8988T (cell line): ENCODE data around the gene ZNF202.
"Not testable (repeated sequence)": the region's sequence is repeated elsewhere in the genome, so short reads cannot be mapped to it uniquely, and the experiment has no call there.

Source experiments
- DNase-seq: peaks from one replicate; pipeline ENCODE4 v3.0.0; 2011

ZNF202 gene

DNA sequence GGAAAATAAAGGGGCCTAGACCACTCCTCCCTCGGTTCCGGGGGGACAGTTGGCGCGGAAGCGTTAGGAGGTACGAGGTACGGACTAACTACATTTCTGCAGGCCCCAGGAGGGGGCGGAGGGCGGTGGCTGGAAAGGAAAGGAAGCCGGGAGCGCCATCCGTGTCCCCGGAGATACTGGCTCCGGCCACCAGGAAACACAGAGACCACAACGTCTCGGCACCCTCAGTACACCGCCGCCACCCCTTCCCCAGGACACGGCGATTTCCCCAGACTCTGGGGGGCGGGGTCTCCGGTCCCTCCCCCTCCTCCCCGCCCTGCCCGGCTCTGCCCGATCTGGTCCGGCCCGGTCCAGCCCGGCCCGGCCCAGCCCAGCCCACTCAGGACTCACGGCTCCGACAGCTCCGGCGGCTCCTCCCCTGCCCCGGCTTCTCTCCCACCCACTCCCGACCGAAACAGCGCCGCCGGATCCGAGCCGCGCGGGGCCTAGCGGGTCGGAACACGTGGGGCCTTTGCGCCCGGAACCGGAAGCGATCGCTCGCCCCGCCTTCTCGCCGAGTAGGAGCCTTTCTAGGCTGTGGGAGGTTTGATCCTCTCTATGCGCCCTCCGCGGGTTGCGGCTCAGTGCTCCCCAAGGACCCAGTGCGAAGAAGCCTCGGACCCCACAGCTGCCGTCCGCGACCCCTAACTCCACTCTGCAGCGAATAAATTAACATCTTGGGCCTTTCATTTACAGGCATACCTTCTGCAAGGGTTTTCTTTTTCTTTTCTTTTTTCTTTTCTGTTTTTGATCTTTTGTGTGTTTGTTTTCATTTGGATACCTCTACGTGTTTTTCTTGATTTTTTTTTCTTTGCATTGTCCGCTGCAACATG is at the start of gene ZNF202:
TSS of gene ZNF202 (minus strand) at position 502 of the 872 bp plus-strand sequence. CDS start 10,772 bp downstream, outside the sequence.
- peak; percentile 57 for DNase-seq

DNA sequence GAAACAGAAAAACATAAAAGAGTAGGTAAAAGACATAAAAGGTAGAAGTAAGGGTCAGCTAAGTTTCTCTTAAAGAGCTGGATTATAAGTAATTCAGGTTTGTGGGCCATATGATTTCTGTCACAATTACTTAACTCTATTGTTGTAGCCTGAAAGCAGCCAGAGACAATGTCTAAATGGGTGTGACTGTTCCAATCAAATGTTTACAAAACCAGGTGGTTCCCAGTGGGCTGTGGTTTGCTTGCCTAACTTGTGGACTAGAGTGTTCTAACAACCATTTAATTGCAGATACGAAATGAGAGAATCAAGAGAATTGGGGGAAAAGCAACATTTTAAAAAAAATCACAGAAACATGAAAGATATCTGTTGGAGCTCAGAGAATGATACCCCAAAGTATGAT is 42.1 kb upstream of the ZNF202 start:
- DNase-seq: no peak

DNA sequence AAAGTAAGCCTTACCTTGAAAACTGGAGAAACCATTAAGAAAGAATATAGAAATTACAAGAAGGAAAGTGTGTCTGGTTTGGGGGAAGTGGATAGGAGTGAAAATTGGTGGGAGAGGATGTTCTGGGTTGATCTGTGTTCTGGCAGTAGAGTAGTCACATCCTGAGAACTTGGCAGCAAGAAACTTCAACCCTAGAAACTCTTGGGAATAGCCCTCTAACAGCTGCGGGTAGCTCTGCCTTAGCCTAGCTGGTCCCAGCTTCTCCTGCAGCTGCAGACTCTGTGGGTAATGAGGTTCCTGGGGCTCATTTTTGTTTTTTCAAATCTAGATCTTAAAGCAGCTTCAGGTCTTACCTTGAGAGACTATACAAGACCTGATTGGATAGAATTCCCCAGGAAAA is 37.1 kb upstream of the ZNF202 start:
- no peak for DNase-seq

DNA sequence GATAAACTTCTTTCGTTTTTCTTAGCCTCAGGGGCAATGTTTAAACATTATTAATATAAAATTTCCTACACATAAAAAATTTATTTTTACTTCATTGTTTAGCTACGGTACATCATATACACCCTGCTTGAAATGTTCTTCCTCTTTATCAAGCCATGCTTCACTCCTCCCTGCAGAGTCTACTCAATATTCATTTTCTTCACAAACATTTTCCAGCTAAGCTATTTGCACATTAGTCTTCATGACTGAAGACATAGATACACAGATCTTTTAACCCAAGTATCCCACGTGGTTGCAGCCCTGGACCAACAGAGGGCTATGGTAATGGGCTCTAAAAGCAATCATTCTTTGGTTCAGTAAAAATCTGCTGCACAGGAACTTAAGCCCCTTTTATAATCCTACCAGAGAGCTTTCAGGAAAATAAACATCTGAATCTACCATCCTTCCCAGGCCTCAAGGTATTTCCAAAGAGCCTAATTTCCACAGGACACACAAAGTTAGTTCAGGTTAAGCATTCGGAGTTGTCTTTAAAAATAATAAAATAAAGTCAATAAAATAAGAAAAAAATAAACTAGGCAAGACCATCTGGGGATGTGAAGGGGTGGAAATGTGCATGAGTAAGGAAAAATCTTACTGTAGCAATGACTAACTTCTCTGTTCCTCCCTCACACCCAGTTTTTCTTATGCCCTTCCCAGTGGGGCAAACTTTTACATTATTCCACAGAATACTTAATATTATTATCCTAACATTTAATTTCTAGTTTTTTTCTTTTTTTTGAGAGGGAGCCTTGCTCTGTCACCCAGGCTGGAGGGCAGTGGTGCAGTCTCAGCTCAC is 34.5 kb upstream of the ZNF202 start:
- DNase-seq: no peak

DNA sequence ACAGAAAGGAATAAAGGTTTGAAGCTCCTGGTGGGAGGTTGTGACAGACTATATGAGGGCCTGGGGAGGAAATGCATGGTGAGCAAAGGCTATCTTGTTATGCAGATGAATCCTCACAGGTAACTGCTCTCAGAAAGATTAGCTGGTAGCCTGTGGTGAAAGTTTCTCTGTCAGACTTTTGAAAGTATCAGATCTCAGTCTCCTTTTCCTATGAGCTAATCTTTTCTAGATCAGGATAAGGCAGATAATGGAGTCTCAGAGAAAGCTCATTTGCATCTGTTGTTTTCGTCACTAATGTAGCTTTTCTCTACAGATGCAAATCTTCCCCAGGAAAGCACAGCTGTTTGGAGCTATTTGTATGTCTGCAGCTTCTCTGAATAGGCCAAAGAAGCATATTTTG is 33.8 kb upstream of the ZNF202 start:
- no peak for DNase-seq

DNA sequence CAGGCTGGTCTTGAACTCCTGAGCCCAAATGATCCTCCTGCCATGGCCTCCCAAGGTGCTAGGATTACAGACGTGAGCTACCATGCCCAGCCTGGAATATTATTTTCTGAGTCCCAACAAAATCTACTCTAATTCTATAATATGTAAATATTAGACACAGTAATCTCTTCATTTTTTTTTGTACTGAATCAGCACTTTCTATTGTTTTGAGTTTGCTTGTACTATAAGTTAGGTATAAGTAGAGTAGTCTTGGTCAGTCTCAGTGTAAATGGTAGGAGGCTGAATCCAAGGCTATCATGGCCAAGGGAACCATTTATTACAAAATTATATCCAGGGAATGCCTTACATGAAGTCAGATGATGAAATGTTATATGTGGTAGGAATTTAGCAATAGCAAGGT is 32.5 kb upstream of the ZNF202 start:
- no peak for DNase-seq

DNA sequence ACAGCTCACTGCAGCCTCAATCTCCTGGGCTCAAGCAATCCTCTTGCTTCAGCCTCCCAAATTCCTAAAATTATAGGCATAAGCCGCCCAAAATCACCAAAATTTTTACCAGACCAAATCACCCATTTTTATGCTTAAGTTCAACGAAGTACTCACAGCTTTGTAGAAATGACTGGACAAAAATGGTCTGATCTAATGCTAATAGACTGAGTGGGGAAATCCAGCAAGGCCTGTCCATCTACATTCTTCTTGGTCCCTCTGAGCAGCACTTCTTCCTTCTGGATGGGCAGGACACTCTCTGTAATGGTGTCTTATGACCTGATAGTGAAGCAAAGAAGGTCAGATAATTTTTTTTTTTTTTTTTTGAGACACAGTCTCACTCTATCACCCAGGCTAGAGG is 31.6 kb upstream of the ZNF202 start:
- no peak for DNase-seq

DNA sequence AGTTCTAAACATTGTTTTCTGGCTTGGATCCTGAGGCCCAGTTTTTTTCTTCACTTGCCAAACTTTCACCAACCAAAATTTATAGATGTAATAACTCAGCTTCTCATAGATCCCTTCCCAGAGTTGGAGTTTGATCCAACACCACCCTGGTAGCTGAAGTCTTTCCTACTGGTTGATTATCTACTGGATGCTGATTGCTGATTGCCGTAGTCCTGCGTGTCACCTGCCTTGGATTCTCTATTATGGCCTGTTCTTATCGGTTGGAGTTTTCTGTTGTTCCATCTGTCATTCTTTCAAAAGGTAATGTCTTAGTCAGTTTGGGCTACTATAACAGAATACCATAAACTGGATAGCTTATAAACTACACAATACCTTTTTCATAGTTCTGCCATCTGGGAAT is 30.2 kb upstream of the ZNF202 start:
- DNase-seq: no peak

DNA sequence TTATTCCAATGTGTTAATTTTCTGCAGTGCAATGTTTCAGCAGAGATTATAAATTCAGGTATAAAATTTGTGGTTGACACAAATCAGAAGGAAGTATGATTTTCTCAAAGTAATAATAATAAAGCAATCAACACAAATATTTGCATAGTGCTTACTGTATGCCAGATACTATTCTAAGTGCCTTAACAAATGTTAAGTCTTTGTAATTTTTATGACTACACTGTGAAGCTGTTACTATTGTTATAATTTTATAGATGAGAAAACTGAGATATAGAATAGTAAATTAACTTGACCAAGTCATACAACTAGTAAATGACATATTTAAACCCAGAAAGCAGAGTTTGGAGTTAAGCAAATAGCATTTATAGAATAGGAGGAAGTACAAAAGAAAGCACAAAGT is 29.3 kb upstream of the ZNF202 start:
- DNase-seq: no peak

DNA sequence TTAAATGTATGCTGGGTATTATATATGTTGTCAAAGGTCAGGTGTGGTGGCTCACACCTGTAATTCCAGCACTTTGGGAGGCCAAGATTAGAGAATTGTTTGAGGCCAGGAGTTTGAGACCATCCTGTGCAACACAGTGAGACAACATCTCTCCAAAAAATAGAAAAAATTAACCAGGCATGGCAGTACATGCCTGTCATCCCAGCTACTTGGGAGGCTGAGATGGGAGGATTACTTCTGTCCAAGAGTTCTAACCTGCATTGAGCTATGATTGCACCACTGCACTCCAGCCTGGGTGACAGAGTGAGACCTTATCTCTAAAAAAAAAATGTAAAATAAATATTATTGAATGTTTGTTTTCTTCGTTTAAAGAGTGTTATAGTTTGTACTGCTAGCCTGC is 24.1 kb upstream of the ZNF202 start:
- DNase-seq: no peak

DNA sequence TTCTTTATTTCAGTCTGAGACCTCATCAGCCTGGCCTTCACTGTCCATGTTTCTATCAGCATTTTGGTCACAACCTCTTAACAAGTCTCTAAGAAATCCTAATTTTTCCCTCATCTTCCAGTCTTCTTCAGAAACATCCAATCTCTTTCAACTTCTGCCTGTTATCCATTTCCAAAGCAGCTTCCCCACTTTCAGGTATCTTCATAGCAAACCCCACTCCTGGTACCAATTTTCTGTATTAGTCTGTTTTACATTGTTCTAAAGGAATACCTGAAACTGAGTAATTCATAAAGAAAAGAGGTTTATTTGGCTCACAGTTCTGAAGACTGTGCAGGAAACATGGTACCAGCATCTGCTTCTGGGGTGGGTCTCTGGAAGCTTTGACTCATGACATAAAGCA is 21.0 kb upstream of the ZNF202 start:
- no peak for DNase-seq

DNA sequence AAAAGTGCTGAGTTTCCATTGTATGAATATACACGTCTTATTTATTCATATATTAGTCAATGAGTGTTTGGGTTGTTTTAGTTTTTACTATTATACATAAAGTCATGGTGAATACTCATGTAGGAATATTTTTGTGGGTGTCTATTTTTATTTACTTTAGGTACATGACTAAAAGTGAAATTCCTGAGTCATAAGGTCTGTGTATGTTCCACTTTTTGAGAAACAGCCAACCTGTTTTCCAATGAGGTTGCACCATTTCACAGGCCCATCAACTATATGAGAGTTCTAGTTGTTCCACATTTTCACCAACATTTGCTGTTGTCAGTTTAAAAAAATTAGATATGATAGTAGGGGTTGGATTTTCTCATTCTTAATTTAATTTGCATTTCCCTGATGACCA is 19.4 kb upstream of the ZNF202 start:
- no peak for DNase-seq

DNA sequence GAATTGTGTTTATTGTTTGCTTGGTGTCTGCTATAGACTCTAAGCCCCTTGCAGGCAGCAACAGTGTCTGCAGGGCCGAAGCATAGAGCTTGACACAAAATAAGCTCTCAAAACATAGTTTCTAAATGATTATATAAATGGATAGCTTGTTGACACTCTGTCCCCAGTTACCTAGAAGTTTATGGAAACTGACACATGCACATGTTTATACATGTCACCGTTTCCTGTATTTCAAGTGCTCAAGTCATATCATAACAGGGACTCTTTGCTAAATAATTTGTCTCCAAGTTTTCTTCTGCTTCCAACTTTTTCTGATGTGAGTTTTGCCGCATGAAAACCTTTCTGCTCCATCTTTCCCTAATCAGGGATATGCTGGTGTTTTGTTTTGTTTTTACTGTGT is 16.5 kb upstream of the ZNF202 start:
- DNase-seq: no peak

DNA sequence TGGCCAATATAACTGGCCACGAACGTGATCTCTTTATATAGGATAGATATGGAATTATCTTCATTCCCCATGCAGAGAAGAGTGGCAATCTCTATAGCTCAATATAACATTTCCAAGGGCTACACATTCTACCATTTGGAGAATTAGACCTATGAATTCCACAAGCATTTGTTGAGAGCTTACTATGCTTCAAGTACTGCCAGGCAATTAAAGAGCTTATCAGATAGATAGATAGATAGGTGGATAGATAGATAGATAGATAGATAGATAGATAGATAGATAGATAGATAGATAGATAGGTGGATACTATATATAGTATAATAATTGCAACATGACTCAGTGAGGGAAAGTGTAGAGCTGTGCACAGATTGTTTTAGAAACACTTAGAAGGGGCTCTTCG is 14.4 kb upstream of the ZNF202 start:
- DNase-seq: no peak

DNA sequence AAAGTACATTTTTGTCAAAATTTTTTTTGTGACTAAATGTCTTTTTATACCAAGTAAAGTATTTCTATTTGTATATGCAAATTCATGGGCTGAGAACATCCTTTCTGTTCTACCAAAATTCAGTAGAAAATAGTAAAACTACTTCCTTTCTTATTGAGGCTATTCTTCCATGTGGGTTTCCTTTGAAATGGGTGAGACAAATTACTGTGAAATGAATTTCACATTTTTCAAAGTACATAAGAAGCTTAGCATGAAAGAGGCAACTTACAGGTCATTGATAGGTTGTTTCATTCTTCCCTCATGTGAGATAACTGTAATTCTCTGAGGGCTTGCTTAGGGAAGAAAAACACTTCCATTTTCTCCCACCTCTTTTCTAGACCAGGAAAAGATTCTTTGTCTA is 13.9 kb upstream of the ZNF202 start:
- no peak for DNase-seq

DNA sequence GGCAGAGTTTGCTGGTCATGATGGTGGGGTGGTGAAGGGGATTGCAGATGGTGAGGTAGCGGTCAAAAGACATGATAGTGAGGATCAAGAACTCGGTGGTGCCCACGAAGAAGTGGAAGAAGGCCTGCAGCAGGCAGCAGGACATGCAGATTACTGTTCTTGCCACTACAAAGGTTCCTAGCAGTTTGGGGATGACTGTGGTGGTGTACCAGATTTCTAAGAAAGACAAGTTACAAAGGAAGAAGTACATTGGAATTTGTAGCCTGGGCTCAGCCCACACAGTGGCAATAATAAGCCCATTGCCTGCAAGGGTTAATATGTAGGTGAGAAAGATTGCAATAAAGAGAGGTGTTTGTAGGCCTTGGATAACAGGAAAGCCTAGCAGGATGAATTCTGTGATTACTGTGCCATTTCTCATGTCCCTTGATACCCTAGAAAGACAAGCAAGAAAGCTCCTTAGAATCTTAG is 12.7 kb upstream of the ZNF202 start, which contains the start of gene OR6X1:
TSS of gene OR6X1 (minus strand) at position 418 of the 468 bp plus-strand sequence. CDS start at position 418, 0 bp downstream.
- no peak for DNase-seq

DNA sequence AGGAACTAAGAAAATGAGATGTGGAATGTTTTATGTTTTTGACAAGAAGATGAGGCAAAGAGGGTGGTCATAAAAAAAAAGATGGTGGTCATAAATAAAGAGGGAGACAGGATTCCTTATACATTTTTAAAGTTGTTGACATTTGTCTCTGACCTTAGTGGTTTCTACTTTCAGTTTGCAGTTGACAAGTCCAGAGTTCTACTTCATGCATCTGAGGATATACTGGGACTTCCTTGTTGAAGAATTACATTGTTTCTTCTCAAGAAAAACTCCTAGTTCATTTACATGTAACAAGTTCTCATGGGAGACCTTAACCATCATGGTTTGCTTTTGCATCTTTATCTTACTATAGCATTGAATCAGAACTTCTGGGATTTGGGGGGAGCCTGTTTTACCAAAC is 11.7 kb upstream of the ZNF202 start:
- DNase-seq: no peak

DNA sequence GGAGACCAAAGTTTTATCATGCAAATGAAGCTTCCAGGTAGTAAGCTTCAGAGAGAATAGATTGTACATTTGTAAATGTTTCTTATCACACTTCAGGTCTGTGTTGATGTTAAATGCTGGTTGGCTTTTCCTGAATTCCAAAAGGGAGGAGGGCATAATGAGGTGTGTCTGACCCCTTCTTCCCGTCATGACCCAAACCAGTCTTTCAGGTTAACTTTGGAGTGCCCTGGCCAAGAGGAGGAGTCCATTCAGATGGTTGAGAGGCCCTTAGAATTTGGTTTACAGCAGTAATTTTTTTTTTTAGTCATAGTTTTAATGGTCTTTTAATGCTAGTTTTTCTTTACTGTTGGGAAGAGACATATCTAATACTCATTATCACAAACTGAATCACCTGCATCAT is 10.3 kb upstream of the ZNF202 start:
- no peak for DNase-seq

DNA sequence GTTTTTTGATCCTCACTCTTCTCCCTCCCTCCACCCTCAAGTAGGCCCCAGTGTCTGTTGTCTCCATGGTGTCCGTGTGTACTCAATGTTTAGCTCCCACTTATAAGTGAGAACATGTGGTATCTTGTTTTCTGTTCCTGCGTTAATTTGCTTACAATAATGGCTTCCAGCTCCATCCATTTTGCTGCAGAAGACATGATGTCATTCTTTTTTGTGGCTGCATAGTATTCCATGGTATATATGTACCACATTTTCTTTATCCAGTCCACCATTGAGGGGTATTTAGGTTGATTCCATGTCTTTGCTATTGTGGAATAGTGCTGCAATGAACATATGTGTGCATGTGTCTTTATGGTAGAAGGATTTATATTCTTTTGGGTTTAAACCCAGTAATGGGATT is 6.9 kb upstream of the ZNF202 start:
- DNase-seq: not testable (repeated sequence)

DNA sequence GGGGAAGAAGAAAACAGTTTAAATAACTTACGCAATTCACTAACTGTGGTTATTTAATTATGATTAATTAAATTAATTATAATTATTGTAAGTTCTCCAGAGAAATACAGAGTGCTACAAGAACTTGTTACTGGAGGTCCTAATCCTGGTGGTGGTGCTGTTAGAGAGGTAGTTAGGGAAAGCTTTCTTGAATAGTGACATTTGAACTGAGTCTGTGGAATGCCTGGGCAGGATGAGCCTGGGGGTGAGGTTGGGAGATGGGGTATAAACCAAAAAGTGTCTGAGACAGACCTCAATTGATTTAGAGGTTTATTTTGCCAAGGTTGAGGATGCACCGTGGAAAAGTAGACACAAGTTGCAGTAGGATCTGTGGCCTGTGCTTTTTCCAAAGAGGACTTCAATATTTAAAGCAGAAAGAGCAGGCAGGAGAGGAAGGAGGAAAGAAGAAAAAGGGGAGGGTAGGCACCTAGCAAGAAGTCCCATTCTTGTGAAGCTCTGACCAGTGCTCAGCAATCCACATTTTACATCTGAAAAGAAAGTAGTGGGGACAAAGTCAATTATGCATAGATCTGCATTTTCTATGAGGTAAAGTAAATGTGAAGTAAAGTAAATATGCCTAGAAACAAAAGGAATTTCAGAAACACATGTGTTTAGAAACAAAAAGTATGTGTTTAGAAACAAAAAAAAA is 4.4 kb upstream of the ZNF202 start:
- no peak for DNase-seq

DNA sequence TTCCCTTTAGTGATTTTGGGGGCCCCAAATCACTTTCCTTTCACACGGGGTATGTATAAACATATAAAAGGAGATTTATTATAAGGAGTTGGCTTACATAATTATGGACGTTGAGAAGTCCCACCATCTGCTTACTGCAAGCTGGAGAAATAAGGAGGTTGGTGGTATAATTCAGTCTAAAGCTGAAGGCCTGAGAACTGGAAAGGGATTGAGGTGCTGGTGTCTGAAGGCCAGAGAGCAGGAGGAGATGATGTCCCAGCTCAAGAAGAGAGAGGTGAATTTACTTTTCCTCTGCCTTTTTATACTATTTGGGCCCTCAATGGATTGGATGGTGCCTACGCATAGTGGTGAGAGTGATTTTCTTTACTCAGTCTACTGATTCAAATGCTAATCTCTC is 1.3 kb upstream of the ZNF202 start:
- DNase-seq: no peak

DNA sequence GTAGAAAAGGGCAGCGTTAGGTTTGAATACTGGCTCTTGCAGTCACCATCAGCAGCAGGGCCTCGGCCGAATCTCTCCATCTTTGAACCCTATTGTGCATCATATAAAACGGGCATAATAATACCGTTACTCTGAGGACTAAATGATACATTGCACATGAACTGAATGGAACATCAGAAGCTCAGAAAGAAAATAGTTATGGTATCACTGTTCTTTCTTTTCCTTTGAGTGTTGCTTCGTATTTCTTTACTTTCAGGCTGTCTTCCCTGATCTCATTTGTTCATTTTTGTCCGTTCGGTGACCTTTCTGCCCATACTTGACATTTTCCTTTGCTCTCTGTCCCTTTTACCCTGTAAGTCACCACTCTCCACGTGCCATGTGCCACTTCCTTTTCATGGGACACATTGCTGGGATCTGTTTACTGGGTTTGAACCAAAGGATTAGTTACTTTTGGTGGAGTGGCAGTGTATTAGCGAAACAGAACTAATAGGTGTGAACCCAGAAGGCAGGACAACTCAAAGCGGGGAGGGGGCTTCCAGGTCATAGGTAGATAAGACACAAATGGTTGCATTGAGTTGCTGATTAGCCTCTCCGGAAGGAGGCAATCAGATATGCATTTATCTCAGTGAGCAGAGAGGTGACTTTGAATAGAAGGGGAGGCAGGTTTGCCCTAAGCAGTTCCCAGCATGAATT is 717 bp upstream of the ZNF202 start:
- no peak for DNase-seq

DNA sequence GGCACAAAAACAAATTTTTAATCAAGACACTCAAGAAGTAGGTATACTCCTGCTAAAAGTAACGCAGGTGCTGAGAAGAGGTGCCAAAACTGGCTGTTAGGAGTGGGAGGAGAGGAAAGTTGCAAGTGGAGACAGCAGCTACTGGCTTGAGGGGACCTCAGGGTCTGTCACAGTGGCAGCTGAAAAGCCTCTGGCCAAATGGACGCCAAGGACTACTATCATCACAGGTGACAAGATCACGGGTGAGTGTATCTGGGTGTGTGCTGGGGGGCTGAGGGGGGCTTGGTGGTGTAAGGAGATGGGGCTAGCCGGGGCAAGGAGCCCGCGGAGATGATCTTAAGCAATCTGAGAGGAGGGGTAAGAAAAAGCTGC is 687 bp downstream of the ZNF202 start:
- no peak for DNase-seq
